Adrenal gland (tissue), 5 donors: ENCODE results near the gene BRAT1.

Experiments
- CTCF ChIP-seq, 6 experiments: fragments of 450-650 bp in 4 of 6; fragments of 200-600 bp in 2 of 6; sonication (generic) in 1 of 6; IDR thresholded peaks; 1 replicate in 5 of 6; 2 replicates in 1 of 6; pipeline versions ENCODE4 v1.5.1 to v1.8.0; 2016 to 2021; ENCODE audit warnings: antibody characterized with exemption in 6 of 6, mild to moderate bottlenecking in 2 of 6, moderate library complexity in 1 of 6
- POLR2A ChIP-seq, 2 donors: fragments of 450-650 bp; IDR thresholded peaks; one replicate each; pipeline ENCODE4 v1.6.1; 2017; ENCODE audit warnings: antibody characterized with exemption in 2 of 2, mild to moderate bottlenecking in 2 of 2, moderate library complexity in 1 of 2
- donor health status: DM: no; HTN: no; CAD: no.

- TF ChIP-seq CTCF (IDR thresholded peaks at IDR 0.05) (no peak), POLR2A (IDR thresholded peaks at IDR 0.05) (no peak)
Observed at GRCh38 chr7:2559283-2559950, 4.1 kb upstream of the BRAT1 start.
